ENCODE measurements around the gene ARHGAP42.

The ARHGAP42 gene

DNA sequence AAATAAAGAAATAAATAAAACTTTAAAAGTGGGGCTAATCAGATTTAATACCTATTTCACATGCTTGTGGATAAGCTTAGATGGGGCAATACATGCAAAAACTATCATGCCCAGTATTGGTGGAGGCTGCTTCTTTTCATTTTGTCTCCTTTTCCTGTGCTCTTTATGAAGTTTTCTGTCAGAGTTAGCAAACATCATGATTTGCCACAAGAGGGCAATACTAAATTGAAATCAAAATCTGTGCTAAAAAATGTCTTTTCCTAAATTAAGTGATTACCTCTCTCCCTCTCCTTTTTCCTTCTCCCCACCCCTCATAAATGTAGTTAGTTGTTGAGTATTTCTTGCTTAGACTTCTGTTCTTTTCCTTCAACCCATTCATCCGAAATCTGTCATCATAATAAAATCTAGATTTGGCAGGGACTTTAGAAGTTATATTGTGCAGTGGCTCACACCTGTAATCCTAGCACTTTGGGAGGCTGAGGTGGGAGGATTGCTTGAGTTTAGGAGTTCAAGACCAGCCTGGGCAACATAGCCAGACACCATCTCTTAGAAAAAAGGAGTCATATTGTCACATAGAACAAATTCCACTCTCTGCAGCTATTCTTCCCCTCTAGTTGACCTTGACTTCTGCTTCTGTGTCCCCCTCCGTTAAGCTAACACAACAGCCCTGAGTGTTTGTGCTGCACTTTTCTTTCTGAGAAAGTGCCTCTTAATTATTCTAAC is 4.7 kb upstream of the ARHGAP42 start:
- no peak for DNase-seq (ENCODE audit: low read depth in 2 of 2)

GRCh38 chr11:100683126-100683525 is 4.0 kb upstream of the ARHGAP42 start:
- DNase-seq (ENCODE audit: low read depth in 2 of 2), result no peak

GRCh38 chr11:100684101-100685065 is 2.7 kb upstream of the ARHGAP42 start:
- no peak for DNase-seq (ENCODE audit: low read depth in 2 of 2)

GRCh38 chr11:100686476-100687053 is 523 bp upstream of the ARHGAP42 start:
- DNase-seq (ENCODE audit: low read depth in 2 of 2), result no peak

DNA sequence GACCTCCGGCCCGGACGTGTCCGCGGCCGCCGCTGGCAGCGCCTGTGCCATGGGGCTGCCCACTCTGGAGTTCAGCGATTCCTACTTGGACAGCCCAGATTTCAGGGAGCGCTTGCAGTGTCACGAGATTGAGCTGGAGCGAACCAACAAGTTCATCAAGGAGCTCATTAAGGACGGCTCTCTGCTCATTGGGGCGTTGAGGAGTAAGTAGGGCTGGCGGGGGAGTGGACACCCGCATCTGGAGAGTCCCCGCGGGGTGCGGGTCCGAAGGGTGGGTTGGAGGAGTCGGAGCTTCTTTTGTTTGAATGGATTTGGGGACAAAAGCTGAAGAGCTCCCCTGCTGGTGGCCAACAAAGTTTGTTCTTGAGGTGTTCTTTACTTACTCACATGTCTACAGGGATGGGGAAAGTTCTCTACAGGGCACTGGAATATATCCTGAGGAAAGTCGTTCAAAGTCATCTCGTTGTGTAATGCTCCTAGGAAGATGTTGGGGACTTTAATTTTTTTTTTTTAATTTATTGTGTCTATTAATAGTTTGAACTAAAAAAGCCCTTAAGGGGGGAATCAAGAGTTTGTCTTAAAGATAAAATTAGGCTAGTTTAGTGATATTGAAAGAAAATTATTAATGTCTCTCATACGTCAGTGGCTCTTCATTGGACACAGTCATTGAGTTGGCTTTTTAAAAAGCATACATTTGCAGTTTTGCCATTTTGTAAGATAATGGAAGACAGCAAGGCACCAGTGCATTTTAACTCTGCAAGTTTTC is 725 bp downstream of the ARHGAP42 start:
- DNase-seq (ENCODE audit: low read depth in 2 of 2), result no peak

- no peak for DNase-seq (ENCODE audit: low read depth in 2 of 2)
Observed at GRCh38 chr11:100689141-100689540, 2.1 kb downstream of the ARHGAP42 start.

DNA sequence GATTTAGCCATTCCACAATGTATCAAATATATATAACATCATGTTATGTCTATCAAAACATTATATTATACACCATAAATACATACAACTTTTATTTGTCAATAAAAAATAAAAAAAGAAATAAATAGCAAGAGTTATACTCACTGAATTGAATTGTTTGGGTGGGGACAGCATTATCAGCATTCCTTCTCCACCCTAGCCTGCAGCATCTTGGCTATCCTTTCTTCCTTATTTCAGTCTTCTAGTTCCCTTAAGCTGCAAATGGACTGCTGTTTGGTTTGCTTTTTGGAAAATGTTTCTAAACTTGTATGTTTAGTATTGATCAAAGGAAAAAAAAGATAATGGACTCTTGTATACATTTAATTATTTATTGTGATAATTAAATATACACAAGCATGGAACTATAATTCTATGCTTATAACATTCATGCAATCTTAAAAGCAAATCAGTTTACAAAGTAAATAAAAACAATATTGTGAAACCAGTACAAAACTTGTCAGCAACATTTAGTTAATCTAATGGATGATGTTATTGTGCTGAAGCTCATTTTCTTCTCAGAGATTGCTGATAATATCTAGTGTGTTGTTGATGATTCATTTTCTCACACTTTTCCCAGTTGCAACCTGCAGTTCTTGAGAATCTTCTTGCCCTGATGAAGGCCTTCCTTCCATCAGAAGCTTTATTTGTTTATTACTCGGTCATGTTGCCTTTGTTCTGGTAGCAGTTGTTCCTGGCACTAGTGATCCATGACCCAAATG is 5.0 kb downstream of the ARHGAP42 start:
- no peak for DNase-seq (ENCODE audit: low read depth in 2 of 2)

- DNase-seq (ENCODE audit: low read depth in 2 of 2), result no peak
Observed at GRCh38 chr11:100695911-100696310, 8.8 kb downstream of the ARHGAP42 start.

GRCh38 chr11:100703139-100703538 is 16.1 kb downstream of the ARHGAP42 start:
- no peak for DNase-seq (ENCODE audit: low read depth in 2 of 2)

DNA sequence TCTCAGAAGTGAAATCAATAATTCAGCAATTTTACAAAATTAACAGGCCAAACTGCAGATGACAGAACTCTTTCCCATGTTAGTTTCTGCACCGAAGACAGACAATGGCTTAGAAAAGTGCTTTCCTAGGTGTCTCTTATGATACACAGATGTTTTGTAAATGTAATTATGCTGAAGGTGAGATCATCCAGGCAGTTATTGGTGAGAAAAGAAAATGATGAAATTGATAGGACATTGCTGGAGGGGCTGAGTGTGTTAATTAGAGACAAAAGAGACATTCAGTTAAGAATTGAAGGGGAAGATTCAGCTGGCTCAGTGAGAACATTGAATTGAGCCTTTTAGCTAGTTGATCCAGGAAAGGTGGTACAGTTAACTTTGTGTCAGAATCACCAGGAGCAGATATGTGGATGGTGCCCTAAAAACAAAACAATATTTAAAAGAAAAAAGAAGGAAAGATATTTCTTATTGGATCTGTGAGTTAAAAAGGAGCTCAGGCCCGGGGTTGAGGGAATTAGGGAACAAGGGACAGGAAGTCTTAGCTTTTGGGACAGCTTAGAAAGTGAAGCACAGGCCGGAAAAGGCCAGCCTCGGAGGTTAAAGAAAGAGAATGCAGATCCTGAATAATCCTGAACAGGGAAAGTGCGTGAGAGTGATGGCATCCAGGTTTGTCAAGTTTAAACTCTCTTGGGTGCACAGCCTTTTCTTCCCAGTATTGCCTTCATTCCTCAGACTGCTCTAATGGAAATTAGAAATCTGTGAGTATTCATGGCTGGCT is 16.9 kb downstream of the ARHGAP42 start:
- no peak for DNase-seq (ENCODE audit: low read depth in 2 of 2)

- no peak for DNase-seq (ENCODE audit: low read depth in 2 of 2)
Observed at GRCh38 chr11:100705447-100705846, 18.4 kb downstream of the ARHGAP42 start.

- DNase-seq (ENCODE audit: low read depth in 2 of 2), result no peak
Observed at GRCh38 chr11:100706179-100706578, 19.1 kb downstream of the ARHGAP42 start.

GRCh38 chr11:100709233-100709957 is 22.3 kb downstream of the ARHGAP42 start:
- no peak for DNase-seq (ENCODE audit: low read depth in 2 of 2)

DNA sequence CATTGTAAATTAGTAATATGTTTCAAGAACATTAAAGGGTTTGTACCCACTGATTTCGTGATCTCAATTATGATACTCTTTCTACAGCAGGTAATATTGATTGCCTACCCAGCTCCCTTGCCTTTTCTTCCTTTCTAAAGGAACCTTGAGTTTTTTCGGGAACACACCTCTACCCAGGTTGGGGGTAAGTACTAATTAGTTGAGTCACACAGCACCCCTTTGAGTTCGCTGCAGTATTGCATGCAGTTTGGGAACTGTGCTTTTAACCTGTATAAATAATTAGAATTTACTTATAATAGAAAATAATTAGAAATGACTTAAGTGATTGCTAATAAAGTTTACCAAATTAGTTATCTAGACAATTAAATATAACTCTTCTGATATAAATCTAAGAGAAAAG is 24.9 kb downstream of the ARHGAP42 start:
- DNase-seq (ENCODE audit: low read depth in 2 of 2), result no peak

- no peak for DNase-seq (ENCODE audit: low read depth in 2 of 2)
Observed at GRCh38 chr11:100712583-100712982, 25.5 kb downstream of the ARHGAP42 start.

GRCh38 chr11:100715165-100715761 is 28.2 kb downstream of the ARHGAP42 start:
- no peak for DNase-seq (ENCODE audit: low read depth in 2 of 2)

DNA sequence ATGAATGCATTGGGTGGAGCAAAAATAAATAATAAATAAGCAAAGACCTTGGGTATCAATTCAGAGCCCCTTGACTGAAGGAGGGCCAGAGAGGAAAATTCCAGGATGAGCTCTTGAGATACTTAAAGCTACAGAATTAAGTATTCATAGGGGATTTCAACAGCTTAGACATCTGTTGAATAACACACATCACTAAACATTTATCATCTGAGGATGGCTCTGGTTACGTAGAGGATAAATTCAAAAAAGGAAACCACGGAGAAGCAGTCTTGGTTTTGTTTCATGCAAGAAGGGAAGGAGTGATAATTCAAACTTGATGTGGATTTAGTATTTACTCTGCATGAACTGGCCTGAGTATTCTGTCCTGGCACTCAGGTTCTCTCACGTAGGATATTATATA is 29.8 kb downstream of the ARHGAP42 start:
- no peak for DNase-seq (ENCODE audit: low read depth in 2 of 2)

DNA sequence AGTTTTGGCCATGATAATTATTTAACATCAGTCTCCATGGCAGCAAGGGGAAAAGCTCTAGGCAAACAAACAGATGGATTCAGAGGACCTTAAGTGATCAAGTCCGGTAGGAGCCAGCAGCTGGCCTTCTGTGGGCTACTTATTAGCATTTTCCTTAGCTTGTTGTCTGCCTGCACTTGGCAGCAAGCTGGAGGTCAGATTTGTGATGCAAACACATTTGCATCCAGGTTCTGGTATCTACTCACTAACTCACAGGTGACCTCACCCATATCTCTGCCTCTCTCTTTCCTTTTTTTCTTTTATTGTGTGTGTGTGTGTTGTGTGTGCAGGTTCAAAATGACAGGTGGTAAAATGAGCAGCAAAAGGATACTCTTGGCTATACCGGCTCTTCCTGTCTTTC is 32.3 kb downstream of the ARHGAP42 start:
- DNase-seq (ENCODE audit: low read depth in 2 of 2), result no peak

GRCh38 chr11:100719809-100720221 is 32.7 kb downstream of the ARHGAP42 start:
- DNase-seq (ENCODE audit: low read depth in 2 of 2), result no peak
